ENCODE data around the gene ALAD. TPM values are rescaled to one million over a fixed set of nuclear protein-coding genes. Genes with fewer than 3 reads are reported as not detected.

The ALAD gene
- total and polyA plus RNA-seq, 2 of the 13 experiments (the other 11 are each of a cell fraction or from before 2014, with no cell fraction given) = 21.8 to 30.1 TPM

DNA sequence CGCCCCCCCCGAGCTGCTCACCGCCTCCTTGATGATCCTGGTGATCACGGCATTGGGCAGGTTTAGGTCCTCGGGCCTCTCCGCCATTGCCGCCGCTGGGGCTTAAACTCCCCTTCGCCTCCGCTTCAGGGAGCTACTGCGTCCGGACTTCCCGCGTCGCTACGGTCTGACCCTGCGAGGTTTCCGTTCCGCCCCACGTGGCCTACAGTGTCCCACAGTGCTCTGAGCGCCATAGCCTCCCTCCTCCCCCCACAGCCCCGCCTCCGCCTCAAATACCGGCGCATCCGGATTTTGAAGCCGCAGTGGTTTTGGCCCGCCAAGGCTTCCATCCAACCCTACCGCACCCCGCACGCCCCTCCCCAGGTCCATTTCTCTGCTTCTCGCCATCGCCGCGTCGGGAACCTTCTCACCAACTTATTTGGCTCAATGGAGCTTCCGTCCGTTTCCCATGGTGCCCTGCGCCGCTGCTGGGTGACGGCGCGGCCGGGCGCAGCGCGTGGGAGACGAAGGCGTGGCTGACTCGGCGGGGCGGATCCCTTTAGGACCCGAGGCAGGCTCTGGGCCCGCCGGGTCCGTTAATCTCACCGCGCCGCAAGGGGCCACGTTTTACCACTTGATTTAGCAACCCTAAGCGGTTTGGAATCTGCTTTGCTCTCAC is 9.3 kb upstream of the ALAD start, which contains the start of the genes C9orf43 and POLE3 (continued):
- TF ChIP-seq E2F1 (CRISPR knock-in tag; IDR thresholded peaks at IDR 0.05) (peak; percentile 81; the same call in 1 of the 2 replicates), ATRX (CRISPR knock-in tag; IDR thresholded peaks at IDR 0.05; ENCODE audit: borderline replicate concordance) (no peak), CBFB (CRISPR knock-in tag; IDR thresholded peaks at IDR 0.05) (peak; percentile 87), GFI1 (CRISPR knock-in tag; IDR thresholded peaks at IDR 0.05; ENCODE audit: borderline replicate concordance) (peak; percentile 84; the same call in 1 of the 2 replicates), NR0B2 (CRISPR knock-in tag; IDR thresholded peaks at IDR 0.05) (peak; percentile 82), ZNF773 (CRISPR knock-in tag; IDR thresholded peaks at IDR 0.05; ENCODE audit: borderline replicate concordance) (peak; percentile 63), SETDB1 (CRISPR knock-in tag; IDR thresholded peaks at IDR 0.05; ENCODE audit: borderline replicate concordance) (no peak), ZNF367 (CRISPR knock-in tag; IDR thresholded peaks at IDR 0.05; ENCODE audit: borderline replicate concordance) (0 out of 2 replicates have a peak, but pooled peaks have one; percentile 38), PHF5A (CRISPR knock-in tag; IDR thresholded peaks at IDR 0.05; ENCODE audit: low read depth, unreplicated experiment) (peak; percentile 78), MTF2 (CRISPR knock-in tag; IDR thresholded peaks at IDR 0.05; ENCODE audit: borderline replicate concordance) (peak; percentile 70; the same call in 1 of the 2 replicates), HOXD1 (CRISPR knock-in tag; IDR thresholded peaks at IDR 0.05) (peak; percentile 68), SP140L (CRISPR knock-in tag; IDR thresholded peaks at IDR 0.05; ENCODE audit: borderline replicate concordance) (no peak), ELF4 (CRISPR knock-in tag; IDR thresholded peaks at IDR 0.05; ENCODE audit: borderline replicate concordance) (no peak), GTF2F1 (IDR thresholded peaks at IDR 0.05; ENCODE audit: low read length) (no peak), BCL6 (CRISPR knock-in tag; IDR thresholded peaks at IDR 0.05) (peak; percentile 34), KLF6 (CRISPR knock-in tag; IDR thresholded peaks at IDR 0.05) (peak; percentile 94), ZNF333 (CRISPR knock-in tag; IDR thresholded peaks at IDR 0.05; ENCODE audit: borderline replicate concordance) (peak; percentile 98; the same call in 1 of the 2 replicates), PRDM10 (CRISPR knock-in tag; IDR thresholded peaks at IDR 0.05; ENCODE audit: low read depth) (peak; percentile 51; the same call in 1 of the 2 replicates), SRSF1 (optimal IDR thresholded peaks at IDR 0.05; ENCODE audit: low read depth, low read length) (peak; percentile 81), YEATS4 (CRISPR knock-in tag; IDR thresholded peaks at IDR 0.05; ENCODE audit: borderline replicate concordance) (peak; percentile 97), ZNF644 (CRISPR knock-in tag; IDR thresholded peaks at IDR 0.05; ENCODE audit: low read depth) (no peak), TEF (CRISPR knock-in tag; IDR thresholded peaks at IDR 0.05) (peak; percentile 78)
- TF ChIP-seq, protein P1, sequence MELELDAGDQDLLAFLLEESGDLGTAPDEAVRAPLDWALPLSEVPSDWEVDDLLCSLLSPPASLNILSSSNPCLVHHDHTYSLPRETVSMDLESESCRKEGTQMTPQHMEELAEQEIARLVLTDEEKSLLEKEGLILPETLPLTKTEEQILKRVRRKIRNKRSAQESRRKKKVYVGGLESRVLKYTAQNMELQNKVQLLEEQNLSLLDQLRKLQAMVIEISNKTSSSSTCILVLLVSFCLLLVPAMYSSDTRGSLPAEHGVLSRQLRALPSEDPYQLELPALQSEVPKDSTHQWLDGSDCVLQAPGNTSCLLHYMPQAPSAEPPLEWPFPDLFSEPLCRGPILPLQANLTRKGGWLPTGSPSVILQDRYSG (CRISPR knock-in tag; IDR thresholded peaks at IDR 0.05) = 0 out of 2 replicates have a peak, but pooled peaks have one; percentile 65

Data from HepG2 (cell line).